ENCODE measurements around the gene DQX1.
"Not testable (repeated sequence)": the region's sequence is repeated elsewhere in the genome, so short reads cannot be mapped to it uniquely, and the experiment has no call there.

DQX1 gene

GRCh38 chr2:74525717-74526648 is at the start of gene DQX1:
Gene DQX1, minus strand, starts transcription at chr2:74526231. Its CDS starts 502 bp downstream, at chr2:74525729.
- DNase-seq (ENCODE audit: low read depth) = no peak

GRCh38 chr2:74575320-74575719 is 49.3 kb upstream of the DQX1 start:
- no peak for DNase-seq (ENCODE audit: low read depth)

- peak; percentile 80 for DNase-seq (ENCODE audit: low read depth)
Observed at GRCh38 chr2:74573747-74574562, 47.9 kb upstream of the DQX1 start.

- DNase-seq (ENCODE audit: low read depth) = no peak
Observed at GRCh38 chr2:74572178-74572925, 46.3 kb upstream of the DQX1 start.

GRCh38 chr2:74571058-74571457 is 45.0 kb upstream of the DQX1 start:
- DNase-seq (ENCODE audit: low read depth) = no peak

GRCh38 chr2:74569686-74570085 is 43.7 kb upstream of the DQX1 start:
- no peak for DNase-seq (ENCODE audit: low read depth)

- DNase-seq (ENCODE audit: low read depth) = peak; percentile 95
Observed at GRCh38 chr2:74567881-74568280, 41.9 kb upstream of the DQX1 start.

GRCh38 chr2:74566754-74567085 is 40.7 kb upstream of the DQX1 start:
- peak; percentile 97 for DNase-seq (ENCODE audit: low read depth)

- no peak for DNase-seq (ENCODE audit: low read depth)
Observed at GRCh38 chr2:74566076-74566753, 40.2 kb upstream of the DQX1 start.

GRCh38 chr2:74564222-74564621 is 38.2 kb upstream of the DQX1 start:
- DNase-seq (ENCODE audit: low read depth) = no peak

- no peak for DNase-seq (ENCODE audit: low read depth)
Observed at GRCh38 chr2:74562126-74562775, 36.2 kb upstream of the DQX1 start.

- DNase-seq (ENCODE audit: low read depth) = not testable (repeated sequence)
Observed at GRCh38 chr2:74561022-74561421, 35.0 kb upstream of the DQX1 start.

GRCh38 chr2:74560591-74560990 is 34.6 kb upstream of the DQX1 start:
- DNase-seq (ENCODE audit: low read depth) = no peak

- no peak for DNase-seq (ENCODE audit: low read depth)
Observed at GRCh38 chr2:74559912-74560311, 33.9 kb upstream of the DQX1 start.

- no peak for DNase-seq (ENCODE audit: low read depth)
Observed at GRCh38 chr2:74558284-74559230, 32.5 kb upstream of the DQX1 start.

GRCh38 chr2:74556831-74557370 is 30.9 kb upstream of the DQX1 start:
- no peak for DNase-seq (ENCODE audit: low read depth)

GRCh38 chr2:74556159-74556558 is 30.1 kb upstream of the DQX1 start:
- no peak for DNase-seq (ENCODE audit: low read depth)

GRCh38 chr2:74555610-74556103 is 29.6 kb upstream of the DQX1 start:
- DNase-seq (ENCODE audit: low read depth) = no peak

GRCh38 chr2:74554820-74555531 is 28.9 kb upstream of the DQX1 start:
- DNase-seq (ENCODE audit: low read depth) = peak; percentile 31
